Measurements from ENCODE around the gene PTDSS2. TPM values are rescaled to one million over a fixed set of nuclear protein-coding genes. Genes with fewer than 3 reads are reported as not detected.
A peak's percentile ranks its signal among the peaks of the same experiment; 100 is the strongest.

The PTDSS2 gene
- total RNA-seq, 1 donor from 2014 or later = 26.3 TPM

DNA sequence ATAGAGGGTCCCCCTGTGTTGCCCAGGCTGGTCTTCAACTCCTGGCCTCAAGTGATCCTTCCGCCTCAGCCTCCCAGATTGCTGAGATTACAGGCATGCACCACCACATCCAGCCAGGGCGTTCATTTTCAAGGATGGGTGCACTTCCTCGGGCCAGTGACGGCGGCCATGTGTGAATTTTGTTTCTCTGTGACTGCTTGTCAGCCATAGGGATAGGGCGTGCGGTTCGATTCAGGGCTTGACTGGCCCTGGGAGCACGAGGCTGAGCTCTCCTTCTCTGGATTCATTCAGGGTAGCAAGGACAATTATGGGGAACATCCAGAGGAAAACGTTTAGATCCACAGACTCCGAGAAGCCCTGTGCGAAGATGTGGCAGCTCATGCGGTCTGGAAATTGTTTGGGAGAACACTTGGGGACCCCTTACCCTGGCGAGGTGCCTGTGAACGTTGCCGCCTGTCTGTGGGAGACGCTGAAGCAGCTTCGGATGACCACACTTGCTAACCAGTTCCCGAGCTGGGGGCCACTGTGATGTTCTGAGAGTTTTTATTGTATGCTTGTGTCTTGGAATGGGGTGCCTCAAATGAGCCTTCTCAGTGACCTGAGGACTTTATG lies 2.9 kb downstream of the PTDSS2 start:
- Histone ChIP-seq H3K36me3 (ENCODE audit: control insufficient read depth, insufficient read depth, low read length) (peaks cover 13% of the 10 kb centered on the region), H3K4me3 (ENCODE audit: low read depth, low read length) (no peak overlapping the region), H3K27me3 (ENCODE audit: control insufficient read depth, insufficient read depth, low read length) (no peaks in the 10 kb centered on the region)
- TF ChIP-seq, protein P1, sequence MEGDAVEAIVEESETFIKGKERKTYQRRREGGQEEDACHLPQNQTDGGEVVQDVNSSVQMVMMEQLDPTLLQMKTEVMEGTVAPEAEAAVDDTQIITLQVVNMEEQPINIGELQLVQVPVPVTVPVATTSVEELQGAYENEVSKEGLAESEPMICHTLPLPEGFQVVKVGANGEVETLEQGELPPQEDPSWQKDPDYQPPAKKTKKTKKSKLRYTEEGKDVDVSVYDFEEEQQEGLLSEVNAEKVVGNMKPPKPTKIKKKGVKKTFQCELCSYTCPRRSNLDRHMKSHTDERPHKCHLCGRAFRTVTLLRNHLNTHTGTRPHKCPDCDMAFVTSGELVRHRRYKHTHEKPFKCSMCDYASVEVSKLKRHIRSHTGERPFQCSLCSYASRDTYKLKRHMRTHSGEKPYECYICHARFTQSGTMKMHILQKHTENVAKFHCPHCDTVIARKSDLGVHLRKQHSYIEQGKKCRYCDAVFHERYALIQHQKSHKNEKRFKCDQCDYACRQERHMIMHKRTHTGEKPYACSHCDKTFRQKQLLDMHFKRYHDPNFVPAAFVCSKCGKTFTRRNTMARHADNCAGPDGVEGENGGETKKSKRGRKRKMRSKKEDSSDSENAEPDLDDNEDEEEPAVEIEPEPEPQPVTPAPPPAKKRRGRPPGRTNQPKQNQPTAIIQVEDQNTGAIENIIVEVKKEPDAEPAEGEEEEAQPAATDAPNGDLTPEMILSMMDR (IDR thresholded peaks at IDR 0.05; ENCODE audit: insufficient read depth, low read length, severe bottlenecking) = no peak
- DNase-seq (ENCODE audit: low read depth) (no peak), FAIRE-seq (no peak)

DNA sequence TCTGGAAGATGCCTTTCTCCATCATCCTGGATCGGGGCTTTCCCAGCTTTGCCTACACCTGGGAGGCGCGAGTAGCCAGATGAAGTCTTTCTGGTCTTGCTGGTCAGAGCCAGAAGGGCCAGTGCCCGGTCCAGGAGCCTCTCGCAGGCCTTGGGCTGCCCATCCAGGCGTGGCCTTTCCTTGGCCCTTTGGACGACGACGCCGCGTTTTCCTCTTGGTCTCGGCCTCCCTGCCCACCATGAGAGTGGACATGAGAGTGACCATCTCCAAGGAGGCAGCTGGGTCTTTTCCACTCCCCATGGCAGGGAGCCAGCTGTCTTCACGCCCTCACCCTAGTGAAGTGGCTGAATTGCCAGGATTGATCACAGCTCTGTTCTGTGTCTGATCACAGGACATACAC lies 3.5 kb downstream of the PTDSS2 start:
- DNase-seq (ENCODE audit: low read depth) = no peak
- no peak for FAIRE-seq
- TF ChIP-seq, protein P1 (IDR thresholded peaks at IDR 0.05; ENCODE audit: insufficient read depth, low read length, severe bottlenecking) = no peak
- Histone ChIP-seq H3K4me3 (ENCODE audit: low read depth, low read length) (no peak overlapping the region), H3K27me3 (ENCODE audit: control insufficient read depth, insufficient read depth, low read length) (no peaks in the 10 kb centered on the region), H3K36me3 (ENCODE audit: control insufficient read depth, insufficient read depth, low read length) (peaks cover 13% of the 10 kb centered on the region)

DNA sequence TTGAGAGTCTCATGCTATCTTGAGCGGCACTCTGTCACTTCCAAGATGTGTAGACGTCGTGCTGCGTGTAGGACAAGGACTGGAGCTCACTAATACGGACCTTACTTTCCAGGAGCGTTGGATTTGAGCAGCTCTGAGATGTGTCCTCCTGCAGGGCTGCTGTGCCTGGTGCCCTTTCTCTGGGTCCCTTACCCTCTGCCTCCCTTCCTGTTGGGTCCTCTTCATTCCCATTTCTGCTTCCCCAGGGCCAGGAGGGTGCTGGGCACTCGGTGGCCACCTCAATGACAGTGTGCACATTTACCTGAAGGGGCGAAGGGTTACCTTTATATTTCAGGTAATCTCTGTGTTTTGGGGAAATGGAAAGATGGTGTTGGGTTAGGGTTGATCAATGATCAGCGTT lies 4.0 kb downstream of the PTDSS2 start:
- DNase-seq (ENCODE audit: low read depth) (no peak), FAIRE-seq (peak; percentile 36)
- TF ChIP-seq, protein P1 (IDR thresholded peaks at IDR 0.05; ENCODE audit: insufficient read depth, low read length, severe bottlenecking) = no peak
- Histone ChIP-seq H3K4me3 (ENCODE audit: low read depth, low read length) (no peak overlapping the region), H3K36me3 (ENCODE audit: control insufficient read depth, insufficient read depth, low read length) (peaks cover 13% of the 10 kb centered on the region), H3K27me3 (ENCODE audit: control insufficient read depth, insufficient read depth, low read length) (no peaks in the 10 kb centered on the region)

DNA sequence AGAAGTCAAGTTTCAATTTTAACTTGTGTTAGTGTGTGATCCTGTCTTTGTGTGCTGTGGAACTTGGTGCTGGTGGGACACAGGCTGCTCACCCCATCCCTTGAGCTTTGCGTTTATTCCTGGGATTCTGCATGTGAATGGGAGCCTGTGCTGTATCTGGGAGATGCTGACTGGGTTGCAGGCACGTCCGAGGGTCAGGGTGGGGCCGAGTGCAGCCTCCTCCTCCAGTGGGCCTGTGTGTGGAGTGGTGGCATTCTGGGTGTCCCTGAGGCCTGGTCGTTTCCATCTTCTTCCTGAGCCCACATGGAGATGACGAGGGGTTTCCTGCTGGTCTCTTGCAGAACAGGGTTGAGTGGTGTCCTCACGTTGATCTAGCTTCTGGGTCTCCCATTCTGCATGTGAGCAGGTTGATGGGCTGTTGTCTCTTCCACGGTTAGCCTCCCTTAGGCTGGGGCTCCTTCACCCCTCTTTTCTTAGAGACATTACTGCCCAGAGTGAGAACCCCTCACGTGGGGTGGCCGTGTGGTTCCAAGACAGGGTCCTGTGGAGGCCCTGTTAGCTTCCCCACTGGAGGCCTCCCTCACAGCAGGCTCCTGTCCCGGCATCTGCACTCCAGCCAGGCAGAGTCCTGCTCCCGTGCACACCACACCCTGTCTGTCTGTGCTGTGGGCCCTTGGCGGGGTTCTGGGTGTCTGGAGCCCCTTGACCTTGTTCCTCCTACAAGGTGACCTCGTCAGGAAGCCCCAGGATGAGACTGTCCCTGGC lies 4.9 kb downstream of the PTDSS2 start:
- TF ChIP-seq, protein P1 (IDR thresholded peaks at IDR 0.05; ENCODE audit: insufficient read depth, low read length, severe bottlenecking) = no peak
- peaks cover 16% of the 10 kb centered on the region for H3K36me3 ChIP-seq (ENCODE audit: control insufficient read depth, insufficient read depth, low read length)
- no peak overlapping the region for H3K4me3 ChIP-seq (ENCODE audit: low read depth, low read length)
- DNase-seq (ENCODE audit: low read depth) (no peak), FAIRE-seq (no peak)
- H3K27me3 ChIP-seq (ENCODE audit: control insufficient read depth, insufficient read depth, low read length) = no peaks in the 10 kb centered on the region

DNA sequence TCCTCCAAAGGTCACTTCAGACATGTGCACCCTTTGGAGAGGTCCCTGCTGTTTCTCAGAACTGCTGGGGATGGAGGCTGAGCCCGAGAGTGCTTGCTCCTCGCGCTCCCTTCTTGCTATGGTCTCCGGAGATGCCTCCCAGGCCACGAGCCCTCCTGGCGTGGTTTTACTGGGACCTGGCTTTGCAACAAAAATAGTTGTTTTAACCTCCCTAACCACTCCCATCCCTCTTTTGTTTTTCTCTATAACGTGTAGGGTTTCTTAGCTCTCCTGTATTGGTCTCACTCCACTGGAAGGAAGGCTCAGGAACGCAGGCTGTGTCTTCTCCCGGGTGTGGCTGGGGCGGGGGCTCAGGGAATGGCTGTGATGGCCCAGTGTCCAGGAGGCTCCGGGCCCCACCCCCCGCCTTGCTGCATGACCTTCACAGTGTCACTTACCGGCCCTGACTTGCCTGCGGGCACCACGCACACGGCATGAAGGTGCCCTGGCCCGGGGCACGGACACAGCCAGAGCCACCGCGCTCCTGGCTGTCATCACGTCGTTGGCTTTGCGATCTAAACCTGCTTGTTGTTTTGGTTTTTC lies 5.6 kb downstream of the PTDSS2 start:
- TF ChIP-seq, protein P1 (IDR thresholded peaks at IDR 0.05; ENCODE audit: insufficient read depth, low read length, severe bottlenecking) = no peak
- DNase-seq (ENCODE audit: low read depth) (no peak), FAIRE-seq (no peak)
- no peaks in the 10 kb centered on the region for H3K27me3 ChIP-seq (ENCODE audit: control insufficient read depth, insufficient read depth, low read length)
- no peak overlapping the region for H3K4me3 ChIP-seq (ENCODE audit: low read depth, low read length)
- peaks cover 22% of the 10 kb centered on the region for H3K36me3 ChIP-seq (ENCODE audit: control insufficient read depth, insufficient read depth, low read length)

All from bronchial epithelial cell (primary cell).